Activated naive CD4-positive, alpha-beta T cell treated with Interleukin-2 at 50 U/mL for 16 hours (primary cell): ENCODE results near the gene SYT15B.
"Not testable (repeated sequence)": the region's sequence is repeated elsewhere in the genome, so short reads cannot be mapped to it uniquely, and the experiment has no call there.

Source experiments
- DNase-seq: peaks from one replicate; pipeline ENCODE4 v3.0.0-alpha.2; 2020

The SYT15B gene

GRCh38 chr10:47763554-47764175 lies at the start of gene SYT15B:
SYT15B (minus strand) TSS chr10:47763592; CDS start chr10:47762640, 952 bp downstream.
- DNase-seq = not testable (repeated sequence)

GRCh38 chr10:47779590-47779989 lies 16.2 kb upstream of the SYT15B start:
- not testable (repeated sequence) for DNase-seq

GRCh38 chr10:47775361-47776231 lies 12.2 kb upstream of the SYT15B start:
- DNase-seq = not testable (repeated sequence)

GRCh38 chr10:47770745-47771144 lies 7.4 kb upstream of the SYT15B start:
- not testable (repeated sequence) for DNase-seq

GRCh38 chr10:47768578-47769115 lies 5.3 kb upstream of the SYT15B start:
- DNase-seq = not testable (repeated sequence)

- DNase-seq = not testable (repeated sequence)
These were observed 4.7 kb upstream of the SYT15B start for GRCh38 chr10:47768085-47768484.

- not testable (repeated sequence) for DNase-seq
These were observed 3.8 kb upstream of the SYT15B start for GRCh38 chr10:47767236-47767635.

- DNase-seq = not testable (repeated sequence)
These were observed 1.8 kb upstream of the SYT15B start for GRCh38 chr10:47765232-47765631.

GRCh38 chr10:47762674-47763553 lies 478 bp downstream of the SYT15B start:
- not testable (repeated sequence) for DNase-seq

- not testable (repeated sequence) for DNase-seq
These were observed 4.5 kb downstream of the SYT15B start for GRCh38 chr10:47758855-47759254.

GRCh38 chr10:47756169-47756568 lies 7.2 kb downstream of the SYT15B start:
- not testable (repeated sequence) for DNase-seq

GRCh38 chr10:47753871-47754270 lies 9.5 kb downstream of the SYT15B start:
- DNase-seq = not testable (repeated sequence)

GRCh38 chr10:47753176-47753575 lies 10.2 kb downstream of the SYT15B start:
- DNase-seq = not testable (repeated sequence)

GRCh38 chr10:47751821-47752220 lies 11.6 kb downstream of the SYT15B start:
- DNase-seq = not testable (repeated sequence)

- DNase-seq = not testable (repeated sequence)
These were observed 13.0 kb downstream of the SYT15B start for GRCh38 chr10:47750360-47750759.

GRCh38 chr10:47746780-47747376 lies 16.5 kb downstream of the SYT15B start:
- DNase-seq = not testable (repeated sequence)

GRCh38 chr10:47744881-47745280 lies 18.5 kb downstream of the SYT15B start:
- DNase-seq = not testable (repeated sequence)

- DNase-seq = peak; percentile 41
These were observed 19.5 kb downstream of the SYT15B start for GRCh38 chr10:47743611-47744550.

- not testable (repeated sequence) for DNase-seq
These were observed 22.5 kb downstream of the SYT15B start for GRCh38 chr10:47740868-47741267.

GRCh38 chr10:47730911-47731310 lies 32.5 kb downstream of the SYT15B start:
- not testable (repeated sequence) for DNase-seq

- DNase-seq = not testable (repeated sequence)
These were observed 37.7 kb downstream of the SYT15B start for GRCh38 chr10:47725740-47726139.
